Esophagus squamous epithelium (tissue), 4 donors: ENCODE data around the gene WDR35.

Source experiments
- POLR2A ChIP-seq, 4 donors: fragments of 450-650 bp; IDR thresholded peaks; one replicate each; pipeline ENCODE4 v1.6.1; 2017; ENCODE audit warnings: antibody characterized with exemption in 4 of 4, mild to moderate bottlenecking in 4 of 4, moderate library complexity in 3 of 4
- TF ChIP-seq, protein P1 (sequence below), 6 experiments: fragments of 450-650 bp in 4 of 6; fragments of 200-600 bp in 2 of 6; sonication (generic) in 2 of 6; IDR thresholded peaks; one replicate each; pipeline ENCODE4 v1.5.1; 2016 to 2019; ENCODE audit warnings: antibody characterized with exemption in 6 of 6, mild to moderate bottlenecking in 4 of 6, moderate library complexity in 4 of 6

DNA sequence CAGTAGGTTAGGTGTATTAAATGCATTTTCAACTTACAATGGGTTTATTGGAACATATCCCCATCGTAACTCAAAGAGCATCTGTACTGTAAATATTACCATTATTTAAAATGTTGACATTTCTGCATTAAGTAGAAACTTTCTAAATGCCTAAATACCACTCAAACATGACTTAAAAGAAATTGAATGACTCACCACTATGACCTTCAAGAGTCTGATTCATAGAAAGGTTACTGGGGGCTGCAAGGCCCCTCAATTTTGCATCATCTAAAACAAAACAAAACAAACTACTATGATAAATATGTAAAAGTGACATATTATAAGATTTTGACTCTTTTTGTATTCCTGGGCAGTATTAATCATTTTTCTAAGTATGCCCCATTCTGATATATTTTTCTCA, 7.6 kb downstream of the WDR35 start:
- no peak for TF ChIP-seq POLR2A (IDR thresholded peaks at IDR 0.05)
- TF ChIP-seq, protein P1, sequence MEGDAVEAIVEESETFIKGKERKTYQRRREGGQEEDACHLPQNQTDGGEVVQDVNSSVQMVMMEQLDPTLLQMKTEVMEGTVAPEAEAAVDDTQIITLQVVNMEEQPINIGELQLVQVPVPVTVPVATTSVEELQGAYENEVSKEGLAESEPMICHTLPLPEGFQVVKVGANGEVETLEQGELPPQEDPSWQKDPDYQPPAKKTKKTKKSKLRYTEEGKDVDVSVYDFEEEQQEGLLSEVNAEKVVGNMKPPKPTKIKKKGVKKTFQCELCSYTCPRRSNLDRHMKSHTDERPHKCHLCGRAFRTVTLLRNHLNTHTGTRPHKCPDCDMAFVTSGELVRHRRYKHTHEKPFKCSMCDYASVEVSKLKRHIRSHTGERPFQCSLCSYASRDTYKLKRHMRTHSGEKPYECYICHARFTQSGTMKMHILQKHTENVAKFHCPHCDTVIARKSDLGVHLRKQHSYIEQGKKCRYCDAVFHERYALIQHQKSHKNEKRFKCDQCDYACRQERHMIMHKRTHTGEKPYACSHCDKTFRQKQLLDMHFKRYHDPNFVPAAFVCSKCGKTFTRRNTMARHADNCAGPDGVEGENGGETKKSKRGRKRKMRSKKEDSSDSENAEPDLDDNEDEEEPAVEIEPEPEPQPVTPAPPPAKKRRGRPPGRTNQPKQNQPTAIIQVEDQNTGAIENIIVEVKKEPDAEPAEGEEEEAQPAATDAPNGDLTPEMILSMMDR (IDR thresholded peaks at IDR 0.05) = no peak
